Measurements from ENCODE around the gene ACTA2.

Gene ACTA2

DNA sequence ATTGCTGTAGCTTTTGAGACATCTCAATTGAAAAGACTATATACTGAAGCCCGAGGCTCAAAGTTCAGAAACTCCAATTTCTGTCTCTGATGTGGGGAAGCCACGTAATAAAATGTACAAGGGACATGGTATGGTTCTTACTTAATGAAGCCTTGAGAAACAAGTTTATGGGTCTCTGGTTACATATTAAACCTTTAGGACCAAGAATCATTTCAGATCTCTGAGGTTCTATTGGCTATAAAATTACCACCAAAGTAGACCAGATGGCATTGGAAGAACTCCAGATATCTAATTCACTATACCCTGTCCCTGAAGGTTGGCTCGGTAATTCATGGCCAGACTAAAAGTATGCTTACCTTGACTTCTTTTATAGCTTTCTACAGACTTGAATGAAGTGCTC is 48.9 kb downstream of the ACTA2 start:
- no peak overlapping the region for H3K14ac ChIP-seq (ENCODE audit: low read length)
- WGBS, 2 donors (ENCODE audit: extremely low coverage in 2 of 2, insufficient read length in 2 of 2, insufficient replicate concordance in 1 of 2): no CpG with 5 or more reads among the region's 3 CpGs

GRCh38 chr10:88901984-88902789 is 50.4 kb downstream of the ACTA2 start:
- no peak overlapping the region for H4K8ac ChIP-seq (ENCODE audit: low read depth, low read length)
- no peak for DNase-seq (ENCODE audit: low spot score)
- no CpG with 5 or more reads among the region's 11 CpGs for WGBS, 2 donors (ENCODE audit: extremely low coverage in 2 of 2, insufficient read length in 2 of 2, insufficient replicate concordance in 1 of 2)
- H3K4me3 ChIP-seq (ENCODE audit: low read length in 2 of 2): no peak overlapping the region
- no peaks in the 10 kb centered on the region for H3K79me1 ChIP-seq (ENCODE audit: low read depth, low read length)
- H3K27ac ChIP-seq (replicated peaks; ENCODE audit: low read length): no peak overlapping the region
- no peak overlapping the region for H2BK12ac ChIP-seq (ENCODE audit: low read length)
- no peak overlapping the region for H2AK5ac ChIP-seq (ENCODE audit: low read depth, low read length)
- no peak overlapping the region for H4K91ac ChIP-seq (ENCODE audit: low read depth, low read length, poor library complexity)
- H2BK5ac ChIP-seq (ENCODE audit: low read length): no peak overlapping the region
- H3K14ac ChIP-seq (ENCODE audit: low read length): no peak overlapping the region
- no peaks in the 10 kb centered on the region for H3K4me1 ChIP-seq (ENCODE audit: control insufficient read depth in 2 of 2, insufficient read depth in 1 of 2, low read depth in 1 of 2, low read length in 2 of 2)
- no peaks in the 10 kb centered on the region for H3K27me3 ChIP-seq (ENCODE audit: control insufficient read depth in 3 of 3, insufficient read depth in 3 of 3, low read depth in 1 of 3, low read length in 3 of 3)
- H2AFZ ChIP-seq (ENCODE audit: low read length): no peak overlapping the region
- H3K18ac ChIP-seq (ENCODE audit: low read length): no peak overlapping the region
- H3K23ac ChIP-seq (ENCODE audit: low read depth, low read length, poor library complexity): no peak overlapping the region
- H3K4me2 ChIP-seq (ENCODE audit: insufficient read depth, low read length, poor library complexity, severe bottlenecking): no peak overlapping the region
- no peak overlapping the region for H2BK15ac ChIP-seq (ENCODE audit: low read length)
- no peaks in the 10 kb centered on the region for H3K36me3 ChIP-seq (replicated peaks in 1 of 2; ENCODE audit: control insufficient read depth in 2 of 2, insufficient read depth in 2 of 2, low read length in 2 of 2)
- H2BK120ac ChIP-seq (ENCODE audit: low read depth, low read length): no peak overlapping the region
- H3K4ac ChIP-seq (ENCODE audit: low read length): no peak overlapping the region
- H3K9ac ChIP-seq (ENCODE audit: low read depth, low read length, poor library complexity): no peak overlapping the region
- no peaks in the 10 kb centered on the region for H3K9me3 ChIP-seq (replicated peaks in 1 of 2; ENCODE audit: control insufficient read depth in 2 of 2, insufficient read depth in 1 of 2, low read depth in 1 of 2, low read length in 2 of 2)

More for the DNA sequence above, 48.9 kb downstream of the ACTA2 start:
- Histone ChIP-seq H3K4me1 (ENCODE audit: control insufficient read depth in 2 of 2, insufficient read depth in 1 of 2, low read depth in 1 of 2, low read length in 2 of 2) (no peaks in the 10 kb centered on the region), H2BK5ac (ENCODE audit: low read length) (no peak overlapping the region), H3K4me2 (ENCODE audit: insufficient read depth, low read length, poor library complexity, severe bottlenecking) (no peak overlapping the region), H3K4me3 (ENCODE audit: low read length in 2 of 2) (no peak overlapping the region), H2BK12ac (ENCODE audit: low read length) (no peak overlapping the region), H3K27me3 (ENCODE audit: control insufficient read depth in 3 of 3, insufficient read depth in 3 of 3, low read depth in 1 of 3, low read length in 3 of 3) (no peaks in the 10 kb centered on the region), H2BK15ac (ENCODE audit: low read length) (no peak overlapping the region), H3K4ac (ENCODE audit: low read length) (no peak overlapping the region), H3K36me3 (replicated peaks in 1 of 2; ENCODE audit: control insufficient read depth in 2 of 2, insufficient read depth in 2 of 2, low read length in 2 of 2) (no peaks in the 10 kb centered on the region), H3K23ac (ENCODE audit: low read depth, low read length, poor library complexity) (no peak overlapping the region), H2AFZ (ENCODE audit: low read length) (no peak overlapping the region), H3K9me3 (replicated peaks in 1 of 2; ENCODE audit: control insufficient read depth in 2 of 2, insufficient read depth in 1 of 2, low read depth in 1 of 2, low read length in 2 of 2) (no peaks in the 10 kb centered on the region), H4K91ac (ENCODE audit: low read depth, low read length, poor library complexity) (no peak overlapping the region), H3K18ac (ENCODE audit: low read length) (no peak overlapping the region), H2AK5ac (ENCODE audit: low read depth, low read length) (no peak overlapping the region), H2BK120ac (ENCODE audit: low read depth, low read length) (no peak overlapping the region), H3K79me1 (ENCODE audit: low read depth, low read length) (no peaks in the 10 kb centered on the region), H4K8ac (ENCODE audit: low read depth, low read length) (no peak overlapping the region), H3K9ac (ENCODE audit: low read depth, low read length, poor library complexity) (no peak overlapping the region), H3K27ac (replicated peaks; ENCODE audit: low read length) (no peak overlapping the region)
- no peak for DNase-seq (ENCODE audit: low spot score)

DNA sequence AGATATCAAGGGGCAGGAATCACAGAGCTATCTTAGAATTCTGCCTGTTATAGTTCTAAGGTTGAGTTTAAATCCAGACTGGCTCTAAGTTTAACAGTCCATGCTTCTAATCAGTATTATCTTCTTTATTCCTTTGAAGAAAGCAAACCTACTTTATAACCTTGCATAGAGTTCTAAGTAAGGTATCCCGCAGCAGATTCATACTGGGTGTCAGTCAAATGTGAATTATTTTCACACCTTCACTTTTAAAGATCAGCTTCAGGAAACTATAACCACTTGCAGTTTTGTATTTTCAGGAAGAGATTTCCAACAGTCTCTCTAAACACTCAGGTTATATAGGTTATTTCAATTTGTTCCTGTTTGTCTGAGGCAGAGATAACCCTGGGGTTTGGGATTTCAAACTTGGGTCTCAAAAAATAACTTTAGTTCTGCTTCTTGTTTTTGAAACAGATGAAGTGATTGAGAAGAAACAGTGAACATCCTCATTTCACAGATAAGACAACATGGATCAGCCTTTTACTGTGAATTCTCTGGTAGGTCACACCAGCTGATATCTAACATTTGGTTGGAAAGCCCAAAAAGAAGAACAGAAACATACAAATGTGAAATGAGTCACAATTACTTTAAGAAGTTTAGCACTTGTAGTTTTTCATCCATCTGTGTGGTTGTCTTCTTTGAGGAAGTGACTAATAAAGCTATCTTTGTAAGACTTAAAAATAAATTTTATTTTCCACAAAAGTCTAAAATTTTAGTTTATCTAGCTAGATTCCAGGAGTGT is 51.2 kb downstream of the ACTA2 start:
- H3K23ac ChIP-seq (ENCODE audit: low read depth, low read length, poor library complexity): no peak overlapping the region
- no peak overlapping the region for H3K4me2 ChIP-seq (ENCODE audit: insufficient read depth, low read length, poor library complexity, severe bottlenecking)
- no peak overlapping the region for H2BK120ac ChIP-seq (ENCODE audit: low read depth, low read length)
- no peak for DNase-seq (ENCODE audit: low spot score)
- H3K4me1 ChIP-seq (ENCODE audit: control insufficient read depth in 2 of 2, insufficient read depth in 1 of 2, low read depth in 1 of 2, low read length in 2 of 2): no peaks in the 10 kb centered on the region
- no peaks in the 10 kb centered on the region for H3K36me3 ChIP-seq (replicated peaks in 1 of 2; ENCODE audit: control insufficient read depth in 2 of 2, insufficient read depth in 2 of 2, low read length in 2 of 2)
- no peak overlapping the region for H4K91ac ChIP-seq (ENCODE audit: low read depth, low read length, poor library complexity)
- H3K27me3 ChIP-seq (ENCODE audit: control insufficient read depth in 3 of 3, insufficient read depth in 3 of 3, low read depth in 1 of 3, low read length in 3 of 3): no peaks in the 10 kb centered on the region
- no peaks in the 10 kb centered on the region for H3K9me3 ChIP-seq (replicated peaks in 1 of 2; ENCODE audit: control insufficient read depth in 2 of 2, insufficient read depth in 1 of 2, low read depth in 1 of 2, low read length in 2 of 2)
- no peak overlapping the region for H4K8ac ChIP-seq (ENCODE audit: low read depth, low read length)
- H2AFZ ChIP-seq (ENCODE audit: low read length): no peak overlapping the region
- H2BK15ac ChIP-seq (ENCODE audit: low read length): no peak overlapping the region
- no peak overlapping the region for H3K9ac ChIP-seq (ENCODE audit: low read depth, low read length, poor library complexity)
- H3K18ac ChIP-seq (ENCODE audit: low read length): no peak overlapping the region
- H3K4ac ChIP-seq (ENCODE audit: low read length): no peak overlapping the region
- H3K4me3 ChIP-seq (ENCODE audit: low read length in 2 of 2): no peak overlapping the region
- no peak overlapping the region for H3K27ac ChIP-seq (replicated peaks; ENCODE audit: low read length)
- H3K14ac ChIP-seq (ENCODE audit: low read length): no peak overlapping the region
- H2BK5ac ChIP-seq (ENCODE audit: low read length): no peak overlapping the region
- no CpG with 5 or more reads among the region's 1 CpG for WGBS, 2 donors (ENCODE audit: extremely low coverage in 2 of 2, insufficient read length in 2 of 2, insufficient replicate concordance in 1 of 2)
- no peak overlapping the region for H2AK5ac ChIP-seq (ENCODE audit: low read depth, low read length)
- H2BK12ac ChIP-seq (ENCODE audit: low read length): no peak overlapping the region
- H3K79me1 ChIP-seq (ENCODE audit: low read depth, low read length): no peaks in the 10 kb centered on the region

- no peak overlapping the region for H3K14ac ChIP-seq (ENCODE audit: low read length)
- H2AK5ac ChIP-seq (ENCODE audit: low read depth, low read length): no peak overlapping the region
- no peak overlapping the region for H3K23ac ChIP-seq (ENCODE audit: low read depth, low read length, poor library complexity)
- H3K4me1 ChIP-seq (ENCODE audit: control insufficient read depth in 2 of 2, insufficient read depth in 1 of 2, low read depth in 1 of 2, low read length in 2 of 2): no peaks in the 10 kb centered on the region
- WGBS, 2 donors (ENCODE audit: extremely low coverage in 2 of 2, insufficient read length in 2 of 2, insufficient replicate concordance in 1 of 2): no CpG with 5 or more reads among the region's 2 CpGs
- no peak overlapping the region for H3K27ac ChIP-seq (replicated peaks; ENCODE audit: low read length)
- H3K4me2 ChIP-seq (ENCODE audit: insufficient read depth, low read length, poor library complexity, severe bottlenecking): no peak overlapping the region
- no peak overlapping the region for H2BK5ac ChIP-seq (ENCODE audit: low read length)
- no peak for DNase-seq (ENCODE audit: low spot score)
- no peak overlapping the region for H4K8ac ChIP-seq (ENCODE audit: low read depth, low read length)
- H2BK120ac ChIP-seq (ENCODE audit: low read depth, low read length): no peak overlapping the region
- H4K91ac ChIP-seq (ENCODE audit: low read depth, low read length, poor library complexity): no peak overlapping the region
- H2BK12ac ChIP-seq (ENCODE audit: low read length): no peak overlapping the region
- H3K9me3 ChIP-seq (replicated peaks in 1 of 2; ENCODE audit: control insufficient read depth in 2 of 2, insufficient read depth in 1 of 2, low read depth in 1 of 2, low read length in 2 of 2): no peaks in the 10 kb centered on the region
- no peak overlapping the region for H3K18ac ChIP-seq (ENCODE audit: low read length)
- no peaks in the 10 kb centered on the region for H3K36me3 ChIP-seq (replicated peaks in 1 of 2; ENCODE audit: control insufficient read depth in 2 of 2, insufficient read depth in 2 of 2, low read length in 2 of 2)
- no peak overlapping the region for H3K4me3 ChIP-seq (ENCODE audit: low read length in 2 of 2)
- H3K79me1 ChIP-seq (ENCODE audit: low read depth, low read length): no peaks in the 10 kb centered on the region
- no peaks in the 10 kb centered on the region for H3K27me3 ChIP-seq (ENCODE audit: control insufficient read depth in 3 of 3, insufficient read depth in 3 of 3, low read depth in 1 of 3, low read length in 3 of 3)
- no peak overlapping the region for H2AFZ ChIP-seq (ENCODE audit: low read length)
- no peak overlapping the region for H3K4ac ChIP-seq (ENCODE audit: low read length)
- no peak overlapping the region for H3K9ac ChIP-seq (ENCODE audit: low read depth, low read length, poor library complexity)
- H2BK15ac ChIP-seq (ENCODE audit: low read length): no peak overlapping the region
These were observed 52.7 kb downstream of the ACTA2 start for GRCh38 chr10:88899886-88900285.

Measured in neuronal stem cell (in vitro differentiated cells).